Activated T-cell treated with anti-CD3 and anti-CD28 coated beads for 4 hours (primary cell): ENCODE data around the gene SH3RF3.
"Not testable (repeated sequence)": the region's sequence is repeated elsewhere in the genome, so short reads cannot be mapped to it uniquely, and the experiment has no call there.

Experiments
- DNase-seq: peaks from one replicate; pipeline ENCODE4 v3.0.0-alpha.2; 2020

SH3RF3 gene

GRCh38 chr2:109128616-109129355 is at the start of gene SH3RF3:
Gene SH3RF3, plus strand, starts transcription at chr2:109129205.
- DNase-seq = no peak

DNA sequence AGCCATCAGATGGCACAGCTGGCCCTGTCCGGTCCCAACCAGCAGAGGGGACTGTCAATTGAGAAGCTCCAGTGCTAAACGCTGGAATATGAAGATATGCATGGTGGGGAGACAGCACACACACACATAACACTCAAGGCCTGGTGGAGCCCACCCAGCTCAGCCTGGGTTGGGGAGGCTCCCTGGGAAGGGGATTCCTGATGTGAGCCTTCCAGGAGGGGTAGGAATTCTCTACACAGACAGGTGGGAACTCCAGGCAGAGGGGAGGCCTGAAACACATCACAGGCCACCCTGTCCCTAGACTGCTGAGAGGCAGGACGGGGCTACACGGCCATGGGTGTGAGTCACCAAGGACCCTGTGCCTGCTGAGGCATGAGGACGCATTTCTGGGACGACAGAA is 49.4 kb upstream of the SH3RF3 start:
- DNase-seq = no peak

GRCh38 chr2:109080109-109080508 is 48.9 kb upstream of the SH3RF3 start:
- no peak for DNase-seq

DNA sequence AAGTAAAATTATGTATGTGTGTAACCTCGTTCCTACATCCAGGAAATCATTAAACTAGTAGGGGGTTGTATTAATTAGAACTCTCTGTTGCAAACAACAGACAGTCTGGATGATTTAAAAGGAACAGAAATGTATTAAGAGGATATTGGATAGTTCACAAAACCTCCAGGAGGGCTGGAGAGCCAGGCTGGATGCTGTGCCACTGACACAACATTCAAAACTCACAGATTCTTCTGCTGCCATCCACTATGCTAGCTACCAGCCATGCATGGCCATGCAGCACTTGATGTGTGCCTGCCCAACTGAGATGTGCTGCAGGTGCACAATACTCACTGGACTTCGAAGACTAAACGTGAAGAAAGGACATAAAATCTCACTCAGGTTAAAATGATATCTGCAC is 48.2 kb upstream of the SH3RF3 start:
- no peak for DNase-seq

- no peak for DNase-seq
Measured at GRCh38 chr2:109081374-109081773, 47.6 kb upstream of the SH3RF3 start.

DNA sequence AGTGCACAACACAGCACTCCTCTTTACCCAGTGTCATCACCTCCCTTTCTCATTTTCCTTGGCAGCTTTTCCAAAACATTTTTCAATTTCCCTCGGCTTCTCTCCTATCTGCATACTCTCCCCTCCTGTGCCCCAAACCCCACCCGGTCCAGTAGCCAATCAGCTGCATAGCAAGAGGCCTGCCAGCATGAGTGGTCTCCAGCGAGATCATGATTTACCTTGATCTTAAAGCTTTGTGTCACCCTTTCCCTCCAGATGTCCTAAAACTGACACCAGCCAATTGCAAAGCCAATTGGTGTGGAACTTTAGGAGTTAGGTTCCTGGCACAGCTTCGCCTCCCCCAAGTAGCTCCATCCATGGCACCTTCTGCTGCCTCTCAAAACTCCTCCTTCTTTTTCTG is 45.2 kb upstream of the SH3RF3 start:
- no peak for DNase-seq

DNA sequence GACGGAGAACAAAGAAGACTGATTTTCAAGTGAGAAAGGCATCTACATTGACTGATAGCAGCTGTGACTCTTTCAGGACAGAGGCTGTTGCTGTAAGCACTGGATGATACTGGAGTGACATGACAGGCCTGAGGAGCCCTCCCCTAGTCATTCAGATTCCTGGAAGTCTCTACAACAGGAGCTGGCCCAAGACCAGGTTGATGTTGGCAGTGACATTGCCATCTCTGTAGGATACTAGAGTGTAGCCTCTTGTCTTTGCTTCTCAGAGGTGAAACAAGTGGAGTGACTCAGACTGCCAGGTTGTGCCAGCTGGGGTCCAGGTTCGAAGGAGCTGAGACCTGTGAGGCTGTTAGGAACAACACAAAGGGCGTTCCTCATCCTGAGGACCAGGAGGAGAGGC is 44.7 kb upstream of the SH3RF3 start:
- DNase-seq = no peak

DNA sequence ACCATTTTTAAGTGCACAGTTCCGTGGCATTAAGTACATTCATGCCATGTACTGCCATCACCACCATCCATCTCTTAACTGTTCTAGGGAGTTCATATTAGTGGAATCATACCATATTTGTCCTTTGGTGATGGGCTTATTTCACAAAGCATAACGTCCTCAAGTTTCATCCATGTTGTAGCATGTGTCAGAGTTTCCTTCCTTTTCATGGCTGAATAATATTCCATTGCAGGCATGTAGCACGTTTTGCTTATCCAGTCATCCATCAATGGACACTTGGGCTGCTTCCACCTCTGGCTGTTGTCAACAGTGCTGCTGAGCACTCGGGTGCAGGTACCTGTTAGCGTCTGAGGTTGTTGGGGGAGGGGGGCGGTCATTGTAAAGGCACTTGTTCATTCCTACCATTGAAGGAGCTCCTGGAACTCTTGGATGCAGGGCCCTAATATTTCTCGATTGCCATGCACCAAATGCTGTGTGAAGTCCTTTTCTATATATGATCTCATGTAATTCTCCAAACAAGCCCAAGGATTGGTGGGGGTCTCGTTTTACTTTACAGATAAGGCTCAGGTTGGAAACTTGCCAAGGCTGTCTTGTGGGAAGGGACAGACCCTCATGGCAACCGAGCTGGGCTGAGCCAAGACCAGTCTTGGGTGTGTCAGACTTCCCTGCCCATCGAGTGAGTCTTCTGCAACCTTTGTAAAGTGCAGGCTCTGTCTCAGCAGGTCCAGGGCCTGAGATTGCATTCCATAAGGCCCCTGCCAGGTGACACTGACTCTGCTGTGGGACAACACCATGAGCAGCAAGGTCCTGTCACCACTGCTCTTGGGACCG is 42.9 kb upstream of the SH3RF3 start:
- no peak for DNase-seq

GRCh38 chr2:109086743-109087020 is 42.3 kb upstream of the SH3RF3 start:
- no peak for DNase-seq

- no peak for DNase-seq
Measured at GRCh38 chr2:109087055-109087663, 41.8 kb upstream of the SH3RF3 start.

- no peak for DNase-seq
Measured at GRCh38 chr2:109089602-109090300, 39.3 kb upstream of the SH3RF3 start.

DNA sequence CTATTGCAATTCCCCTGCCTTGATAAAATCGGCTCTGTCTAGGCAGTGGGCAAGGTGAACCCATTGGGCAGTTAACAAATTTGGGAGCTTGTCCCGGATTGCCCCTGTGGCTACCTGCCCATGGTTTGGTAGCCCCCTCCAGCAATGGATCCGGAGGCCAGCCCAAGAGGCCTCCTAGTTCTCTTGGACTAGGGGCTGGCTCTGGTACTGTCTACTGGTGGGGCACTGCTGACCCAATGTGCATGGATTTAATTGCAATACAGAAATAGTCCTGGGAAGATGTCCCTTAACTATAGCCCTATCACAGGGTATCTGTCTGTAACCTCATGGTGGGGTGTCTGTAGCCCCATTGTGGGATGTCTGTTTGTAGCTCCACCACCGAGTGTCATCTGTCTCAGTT is 37.5 kb upstream of the SH3RF3 start:
- no peak for DNase-seq

DNA sequence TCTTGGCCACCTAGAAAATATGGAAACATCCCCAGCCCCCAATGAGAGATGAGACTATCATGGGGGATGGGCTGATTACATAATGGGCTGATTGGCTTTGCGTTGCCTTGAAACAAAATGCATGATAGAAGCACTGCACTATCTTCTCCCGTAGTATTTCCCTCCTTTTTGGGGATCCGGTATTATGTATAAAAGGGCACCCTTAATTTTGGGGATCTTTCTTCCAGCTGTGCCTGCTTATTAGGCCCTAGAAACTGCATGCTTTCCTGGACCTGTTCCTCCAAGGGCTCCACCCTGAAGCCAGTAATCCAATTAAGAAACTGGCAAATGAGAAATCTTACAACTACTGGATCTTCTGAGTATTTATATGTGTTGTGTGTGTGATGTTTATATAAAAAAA is 34.9 kb upstream of the SH3RF3 start:
- no peak for DNase-seq

DNA sequence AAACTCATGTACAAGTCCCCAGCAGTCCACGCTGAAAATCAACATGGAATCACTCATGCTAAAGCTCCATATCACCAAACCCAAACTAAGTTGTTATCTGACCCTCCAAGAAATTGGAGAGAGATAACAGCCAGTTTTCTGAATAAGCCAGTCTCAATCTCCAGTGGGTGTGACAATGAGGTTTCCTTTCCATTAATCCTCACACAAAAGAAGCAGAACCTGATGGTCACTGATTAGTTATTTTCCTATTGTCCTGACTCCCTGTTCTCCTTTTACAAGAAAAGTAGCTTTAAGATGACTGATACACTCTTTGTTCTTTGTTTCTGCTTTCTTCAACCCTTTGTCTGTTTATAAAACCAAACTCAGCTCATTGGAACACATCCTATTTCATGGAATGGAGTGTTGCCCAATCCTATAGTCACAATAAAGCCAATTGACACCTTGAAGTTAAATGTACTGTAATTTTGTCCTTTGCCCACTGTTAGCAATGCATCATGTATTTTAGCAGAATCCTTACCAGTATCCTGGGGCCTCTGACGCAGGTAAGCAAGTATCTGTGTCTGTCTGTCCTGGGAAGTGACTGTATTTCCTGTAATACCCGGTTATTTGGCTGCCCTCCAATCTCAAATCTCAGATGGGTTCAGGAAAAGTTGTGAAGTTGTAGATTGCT is 30.6 kb upstream of the SH3RF3 start:
- no peak for DNase-seq

DNA sequence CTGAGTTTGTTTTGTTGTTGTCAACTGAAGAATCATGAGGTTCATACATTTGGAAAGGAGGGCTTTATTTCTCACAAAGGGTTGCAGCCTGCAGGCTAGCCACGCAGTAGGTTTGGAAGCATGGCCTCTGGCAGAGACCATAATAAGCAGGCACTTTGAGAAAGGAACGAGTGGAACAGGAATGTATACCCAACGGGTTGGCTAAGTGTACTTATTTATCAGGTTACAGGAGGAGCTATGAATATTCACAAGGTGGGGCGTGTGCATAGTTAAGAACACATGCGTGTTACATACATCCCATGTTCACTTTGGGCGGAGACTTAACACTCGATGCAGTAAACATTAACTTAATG is 30.1 kb upstream of the SH3RF3 start:
- no peak for DNase-seq

DNA sequence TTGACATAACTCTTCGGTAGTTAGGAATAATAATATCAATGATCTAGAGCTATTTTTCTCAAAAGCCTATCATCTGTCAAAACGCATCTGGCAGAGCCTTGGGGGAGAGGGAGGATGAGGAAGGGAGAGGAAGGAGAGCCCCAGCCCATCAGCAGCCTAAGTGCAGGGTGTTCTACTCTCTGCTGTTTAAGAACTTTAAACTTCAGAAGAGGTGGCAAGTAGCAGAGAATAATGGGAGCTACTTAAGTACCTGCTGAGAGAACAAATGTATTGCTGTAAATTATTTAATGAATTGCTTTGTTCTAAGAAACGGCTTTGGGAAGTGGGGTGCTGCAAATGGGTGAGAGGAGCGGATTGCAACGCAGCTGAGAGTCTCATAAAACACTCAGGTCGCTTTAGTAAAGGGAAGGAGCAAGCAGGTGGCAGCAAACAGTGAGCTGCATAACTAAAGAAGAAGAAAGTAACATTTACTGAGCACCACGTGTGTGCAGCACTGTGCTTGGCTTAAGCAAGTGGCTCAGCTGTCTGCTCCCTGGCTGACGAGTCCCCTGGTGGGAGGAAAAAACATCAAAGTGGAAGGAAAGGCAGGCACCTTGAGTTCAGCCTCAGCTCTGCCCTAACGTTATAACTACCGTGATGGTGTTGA is 26.3 kb upstream of the SH3RF3 start:
- DNase-seq = no peak

DNA sequence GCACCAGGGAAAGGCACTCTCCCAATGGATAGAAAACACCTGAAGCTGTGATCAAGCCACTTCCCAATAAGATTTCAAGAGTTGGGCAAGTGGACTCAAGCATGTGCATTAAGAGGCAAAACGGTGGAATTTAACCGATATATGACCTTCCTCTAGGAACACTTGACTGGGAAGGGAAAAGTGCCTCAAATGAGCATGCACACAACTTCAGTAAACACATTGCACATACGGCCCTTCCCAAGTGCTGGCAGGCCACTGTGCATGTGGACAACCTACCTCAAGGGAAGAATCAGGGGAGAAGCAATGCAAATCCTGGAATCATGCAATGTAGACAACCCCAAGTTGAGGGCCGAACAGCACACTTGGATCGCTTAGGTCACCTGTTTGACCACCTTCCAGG is 23.9 kb upstream of the SH3RF3 start:
- DNase-seq = no peak

DNA sequence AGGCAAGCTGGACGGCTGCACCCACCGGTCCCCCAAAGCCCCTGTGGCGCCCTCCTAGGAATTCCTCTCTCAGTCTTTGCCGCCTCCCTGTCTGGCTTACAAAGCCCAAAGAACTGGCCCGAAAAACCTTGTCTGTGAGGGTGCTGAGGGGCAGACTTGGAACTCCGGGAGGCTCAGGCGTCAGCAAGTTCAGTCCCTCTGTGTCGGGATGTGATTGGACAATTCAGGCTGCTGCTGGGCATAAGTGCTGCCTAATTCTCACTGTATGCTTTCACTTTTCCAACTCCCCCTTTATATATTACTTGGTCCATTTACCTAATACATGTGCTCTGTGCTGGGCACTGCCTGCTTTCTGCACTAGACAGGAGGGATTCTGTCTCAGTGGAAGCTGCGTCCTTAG is 20.3 kb upstream of the SH3RF3 start:
- DNase-seq = no peak

DNA sequence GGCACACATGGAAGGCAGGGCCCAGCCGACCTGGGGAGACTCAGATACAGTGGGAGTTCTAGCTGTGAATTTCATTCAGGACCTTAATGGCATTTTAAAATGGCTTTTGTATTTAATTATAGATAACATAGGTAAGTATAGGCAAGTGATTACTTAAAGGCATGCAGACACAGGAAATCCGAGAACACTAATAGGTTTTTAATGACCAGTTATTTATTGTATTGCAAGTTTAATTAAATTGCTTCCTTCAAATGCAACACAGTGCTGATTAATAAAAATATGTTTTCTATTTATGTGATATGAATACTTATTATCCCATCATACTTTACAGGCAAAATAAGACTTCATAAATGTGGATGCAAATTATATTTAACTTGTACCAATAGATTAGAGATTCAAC is 19.7 kb upstream of the SH3RF3 start:
- no peak for DNase-seq

- DNase-seq = no peak
Measured at GRCh38 chr2:109110170-109110569, 18.8 kb upstream of the SH3RF3 start.

GRCh38 chr2:109117181-109117580 is 11.8 kb upstream of the SH3RF3 start:
- not testable (repeated sequence) for DNase-seq

DNA sequence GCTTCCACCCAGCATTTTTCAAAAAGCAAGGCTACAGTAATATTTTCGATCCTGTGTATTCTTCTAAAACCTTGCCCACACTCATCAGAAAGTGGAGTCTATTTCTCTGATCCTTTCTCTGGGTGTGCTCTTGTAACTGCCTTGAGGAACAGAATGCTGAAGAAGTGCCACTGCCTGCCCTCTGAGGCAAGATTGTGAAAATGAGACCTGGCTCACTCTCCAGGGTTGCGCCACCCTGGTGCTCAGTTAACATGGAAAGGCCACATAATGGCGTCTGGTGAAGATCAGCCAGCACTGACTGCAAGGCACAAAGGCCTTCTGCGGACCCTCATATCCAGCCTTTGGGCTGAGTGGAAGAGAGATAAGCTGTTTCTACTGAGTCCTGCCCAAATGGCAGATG is 11.2 kb upstream of the SH3RF3 start:
- no peak for DNase-seq

GRCh38 chr2:109118321-109118720 is 10.7 kb upstream of the SH3RF3 start:
- no peak for DNase-seq
